Measurements from ENCODE around the gene WIPI1. TPM values are rescaled to one million over a fixed set of nuclear protein-coding genes. Genes with fewer than 3 reads are reported as not detected.
A peak's percentile ranks its signal among the peaks of the same experiment; 100 is the strongest.

Gene WIPI1
- polyA plus RNA-seq, 4 donors: 11.6 to 26.2 (median 19.9) TPM

- Histone ChIP-seq H3K9me3 (ENCODE audit: control insufficient read depth in 2 of 2, insufficient read depth in 1 of 2, low read depth in 1 of 2, low read length in 1 of 2) (peaks cover 0 to 3% of the 10 kb centered on the region in 2 donors), H3K4me1 (ENCODE audit: control insufficient read depth in 3 of 3, insufficient read depth in 2 of 3, low read depth in 1 of 3, low read length in 2 of 3) (peaks cover 0 to 2% (median 0%) of the 10 kb centered on the region in 3 donors), H3K36me3 (ENCODE audit: control insufficient read depth in 3 of 3, insufficient read depth in 2 of 3, low read depth in 1 of 3, low read length in 3 of 3) (no peaks in the 10 kb centered on the region), H3K27ac (ENCODE audit: low read depth in 1 of 3, low read length in 2 of 3) (no peak overlapping the region), H3K27me3 (ENCODE audit: control insufficient read depth in 3 of 3, insufficient read depth in 3 of 3, low read length in 3 of 3) (no peaks in the 10 kb centered on the region), H3K4me3 (ENCODE audit: low read depth in 1 of 3, low read length in 3 of 3) (no peak overlapping the region)
- DNase-seq (no peak), FAIRE-seq (no peak)
- WGBS, 3 donors: 59 to 69% (median 63%) methylated on average over 5 of the region's 5 CpGs
Measured at GRCh38 chr17:68468334-68468733, 11.0 kb upstream of the WIPI1 start.

- DNase-seq (no peak), FAIRE-seq (no peak)
- no peak overlapping the region for H3K27ac ChIP-seq (ENCODE audit: low read depth in 1 of 3, low read length in 2 of 3)
- 52 to 58% (median 54%) methylated on average over 6 of the region's 6 CpGs for WGBS, 3 donors
- peaks cover 0 to 4% (median 0%) of the 10 kb centered on the region in 3 donors for H3K27me3 ChIP-seq (ENCODE audit: control insufficient read depth in 3 of 3, insufficient read depth in 3 of 3, low read length in 3 of 3)
- no peaks in the 10 kb centered on the region for H3K36me3 ChIP-seq (ENCODE audit: control insufficient read depth in 3 of 3, insufficient read depth in 2 of 3, low read depth in 1 of 3, low read length in 3 of 3)
- H3K4me1 ChIP-seq (ENCODE audit: control insufficient read depth in 3 of 3, insufficient read depth in 2 of 3, low read depth in 1 of 3, low read length in 2 of 3): peaks cover 0 to 4% (median 2%) of the 10 kb centered on the region in 3 donors
- H3K4me3 ChIP-seq (ENCODE audit: low read depth in 1 of 3, low read length in 3 of 3): no peak overlapping the region
- H3K9me3 ChIP-seq (ENCODE audit: control insufficient read depth in 2 of 2, insufficient read depth in 1 of 2, low read depth in 1 of 2, low read length in 1 of 2): no peaks in the 10 kb centered on the region
Measured at GRCh38 chr17:68463211-68464019, 6.1 kb upstream of the WIPI1 start.

GRCh38 chr17:68462381-68463210 lies 5.3 kb upstream of the WIPI1 start:
- peaks cover 0 to 4% (median 0%) of the 10 kb centered on the region in 3 donors for H3K27me3 ChIP-seq (ENCODE audit: control insufficient read depth in 3 of 3, insufficient read depth in 3 of 3, low read length in 3 of 3)
- no peak overlapping the region for H3K4me3 ChIP-seq (ENCODE audit: low read depth in 1 of 3, low read length in 3 of 3)
- H3K27ac ChIP-seq (ENCODE audit: low read depth in 1 of 3, low read length in 2 of 3): peak overlapping the region in 1 of 3 donors; percentile 30
- FAIRE-seq: no peak
- 46 to 49% (median 47%) methylated on average over 15 of the region's 15 CpGs for WGBS, 3 donors
- no peaks in the 10 kb centered on the region for H3K36me3 ChIP-seq (ENCODE audit: control insufficient read depth in 3 of 3, insufficient read depth in 2 of 3, low read depth in 1 of 3, low read length in 3 of 3)
- no peaks in the 10 kb centered on the region for H3K9me3 ChIP-seq (ENCODE audit: control insufficient read depth in 2 of 2, insufficient read depth in 1 of 2, low read depth in 1 of 2, low read length in 1 of 2)
- peak; percentile 83 to 86 for DNase-seq
- H3K4me1 ChIP-seq (ENCODE audit: control insufficient read depth in 3 of 3, insufficient read depth in 2 of 3, low read depth in 1 of 3, low read length in 2 of 3): peaks cover 0 to 6% (median 5%) of the 10 kb centered on the region in 3 donors

GRCh38 chr17:68461589-68461988 lies 4.3 kb upstream of the WIPI1 start:
- peaks cover 0 to 9% (median 5%) of the 10 kb centered on the region in 3 donors for H3K4me1 ChIP-seq (ENCODE audit: control insufficient read depth in 3 of 3, insufficient read depth in 2 of 3, low read depth in 1 of 3, low read length in 2 of 3)
- peaks cover 0 to 6% (median 0%) of the 10 kb centered on the region in 3 donors for H3K27me3 ChIP-seq (ENCODE audit: control insufficient read depth in 3 of 3, insufficient read depth in 3 of 3, low read length in 3 of 3)
- H3K9me3 ChIP-seq (ENCODE audit: control insufficient read depth in 2 of 2, insufficient read depth in 1 of 2, low read depth in 1 of 2, low read length in 1 of 2): no peaks in the 10 kb centered on the region
- 16 to 25% (median 22%) methylated on average over 5 of the region's 5 CpGs for WGBS, 3 donors
- no peak overlapping the region for H3K4me3 ChIP-seq (ENCODE audit: low read depth in 1 of 3, low read length in 3 of 3)
- no peak for FAIRE-seq
- no peak for DNase-seq
- peak overlapping the region in 1 of 3 donors; percentile 47 for H3K27ac ChIP-seq (ENCODE audit: low read depth in 1 of 3, low read length in 2 of 3)
- H3K36me3 ChIP-seq (ENCODE audit: control insufficient read depth in 3 of 3, insufficient read depth in 2 of 3, low read depth in 1 of 3, low read length in 3 of 3): no peaks in the 10 kb centered on the region

GRCh38 chr17:68461122-68461539 lies 3.8 kb upstream of the WIPI1 start:
- no peak overlapping the region for H3K4me3 ChIP-seq (ENCODE audit: low read depth in 1 of 3, low read length in 3 of 3)
- DNase-seq (no peak), FAIRE-seq (no peak)
- no peak overlapping the region for H3K27ac ChIP-seq (ENCODE audit: low read depth in 1 of 3, low read length in 2 of 3)
- peaks cover 0 to 11% (median 0%) of the 10 kb centered on the region in 3 donors for H3K27me3 ChIP-seq (ENCODE audit: control insufficient read depth in 3 of 3, insufficient read depth in 3 of 3, low read length in 3 of 3)
- H3K36me3 ChIP-seq (ENCODE audit: control insufficient read depth in 3 of 3, insufficient read depth in 2 of 3, low read depth in 1 of 3, low read length in 3 of 3): no peaks in the 10 kb centered on the region
- WGBS, 3 donors: 86 to 90% (median 87%) methylated on average over 1 of the region's 1 CpG
- no peaks in the 10 kb centered on the region for H3K9me3 ChIP-seq (ENCODE audit: control insufficient read depth in 2 of 2, insufficient read depth in 1 of 2, low read depth in 1 of 2, low read length in 1 of 2)
- H3K4me1 ChIP-seq (ENCODE audit: control insufficient read depth in 3 of 3, insufficient read depth in 2 of 3, low read depth in 1 of 3, low read length in 2 of 3): peaks cover 0 to 14% (median 5%) of the 10 kb centered on the region in 3 donors

GRCh38 chr17:68460715-68461114 lies 3.4 kb upstream of the WIPI1 start:
- Histone ChIP-seq H3K4me3 (ENCODE audit: low read depth in 1 of 3, low read length in 3 of 3) (no peak overlapping the region), H3K27me3 (ENCODE audit: control insufficient read depth in 3 of 3, insufficient read depth in 3 of 3, low read length in 3 of 3) (peaks cover 0 to 12% (median 0%) of the 10 kb centered on the region in 3 donors), H3K4me1 (ENCODE audit: control insufficient read depth in 3 of 3, insufficient read depth in 2 of 3, low read depth in 1 of 3, low read length in 2 of 3) (peaks cover 0 to 17% (median 3%) of the 10 kb centered on the region in 3 donors), H3K36me3 (ENCODE audit: control insufficient read depth in 3 of 3, insufficient read depth in 2 of 3, low read depth in 1 of 3, low read length in 3 of 3) (no peaks in the 10 kb centered on the region), H3K9me3 (ENCODE audit: control insufficient read depth in 2 of 2, insufficient read depth in 1 of 2, low read depth in 1 of 2, low read length in 1 of 2) (no peaks in the 10 kb centered on the region), H3K27ac (ENCODE audit: low read depth in 1 of 3, low read length in 2 of 3) (no peak overlapping the region)
- DNase-seq: peak in 1 of 2 donors; percentile 40
- no peak for FAIRE-seq

- Histone ChIP-seq H3K4me1 (ENCODE audit: control insufficient read depth in 3 of 3, insufficient read depth in 2 of 3, low read depth in 1 of 3, low read length in 2 of 3) (peaks cover 0 to 17% (median 6%) of the 10 kb centered on the region in 3 donors), H3K4me3 (ENCODE audit: low read depth in 1 of 3, low read length in 3 of 3) (no peak overlapping the region), H3K27ac (ENCODE audit: low read depth in 1 of 3, low read length in 2 of 3) (peak overlapping the region in 1 of 3 donors; percentile 9), H3K27me3 (ENCODE audit: control insufficient read depth in 3 of 3, insufficient read depth in 3 of 3, low read length in 3 of 3) (peaks cover 0 to 12% (median 0%) of the 10 kb centered on the region in 3 donors), H3K36me3 (ENCODE audit: control insufficient read depth in 3 of 3, insufficient read depth in 2 of 3, low read depth in 1 of 3, low read length in 3 of 3) (no peaks in the 10 kb centered on the region), H3K9me3 (ENCODE audit: control insufficient read depth in 2 of 2, insufficient read depth in 1 of 2, low read depth in 1 of 2, low read length in 1 of 2) (no peaks in the 10 kb centered on the region)
- DNase-seq (no peak), FAIRE-seq (no peak)
- 65 to 76% (median 66%) methylated on average over 2 of the region's 2 CpGs for WGBS, 3 donors
Measured at GRCh38 chr17:68460146-68460545, 2.9 kb upstream of the WIPI1 start.

GRCh38 chr17:68459037-68459639 lies 1.8 kb upstream of the WIPI1 start:
- DNase-seq (no peak), FAIRE-seq (no peak)
- no peak overlapping the region for H3K4me3 ChIP-seq (ENCODE audit: low read depth in 1 of 3, low read length in 3 of 3)
- no peak overlapping the region for H3K27ac ChIP-seq (ENCODE audit: low read depth in 1 of 3, low read length in 2 of 3)
- no peaks in the 10 kb centered on the region for H3K9me3 ChIP-seq (ENCODE audit: control insufficient read depth in 2 of 2, insufficient read depth in 1 of 2, low read depth in 1 of 2, low read length in 1 of 2)
- peaks cover 0 to 17% (median 6%) of the 10 kb centered on the region in 3 donors for H3K4me1 ChIP-seq (ENCODE audit: control insufficient read depth in 3 of 3, insufficient read depth in 2 of 3, low read depth in 1 of 3, low read length in 2 of 3)
- no peaks in the 10 kb centered on the region for H3K36me3 ChIP-seq (ENCODE audit: control insufficient read depth in 3 of 3, insufficient read depth in 2 of 3, low read depth in 1 of 3, low read length in 3 of 3)
- peaks cover 0 to 14% (median 0%) of the 10 kb centered on the region in 3 donors for H3K27me3 ChIP-seq (ENCODE audit: control insufficient read depth in 3 of 3, insufficient read depth in 3 of 3, low read length in 3 of 3)
- WGBS, 3 donors: 11 to 42% (median 24%) methylated on average over 1 of the region's 1 CpG
